ENCODE measurements around the gene SMYD4.

SMYD4 gene

GRCh38 chr17:1731194-1731506 is 98.6 kb downstream of the SMYD4 start:
- no peak for TF ChIP-seq MAX (IDR thresholded peaks at IDR 0.05; ENCODE audit: low read depth, low read length)
- TF ChIP-seq POLR2A (IDR thresholded peaks at IDR 0.05; ENCODE audit: extremely low read depth, insufficient read length), result no peak
- TF ChIP-seq MYC (IDR thresholded peaks at IDR 0.05; ENCODE audit: low read depth, low read length), result no peak
- H3K4me3 ChIP-seq (ENCODE audit: low read depth, low read length), result no peak overlapping the region
- no peak for DNase-seq (ENCODE audit: low read depth)

GRCh38 chr17:1730326-1731193 is 99.1 kb downstream of the SMYD4 start:
- no peak for DNase-seq (ENCODE audit: low read depth)
- no peak for TF ChIP-seq MYC (IDR thresholded peaks at IDR 0.05; ENCODE audit: low read depth, low read length)
- no peak for TF ChIP-seq CTCF (IDR thresholded peaks at IDR 0.05; ENCODE audit: low read depth, low read length)
- TF ChIP-seq POLR2A (IDR thresholded peaks at IDR 0.05; ENCODE audit: extremely low read depth, insufficient read length), result no peak
- no peak for TF ChIP-seq MAX (IDR thresholded peaks at IDR 0.05; ENCODE audit: low read depth, low read length)
- H3K4me3 ChIP-seq (ENCODE audit: low read depth, low read length), result no peak overlapping the region

- TF ChIP-seq POLR2A (IDR thresholded peaks at IDR 0.05; ENCODE audit: extremely low read depth, insufficient read length), result no peak
- TF ChIP-seq MAX (IDR thresholded peaks at IDR 0.05; ENCODE audit: low read depth, low read length), result no peak
- no peak for TF ChIP-seq CTCF (IDR thresholded peaks at IDR 0.05; ENCODE audit: low read depth, low read length)
- TF ChIP-seq MYC (IDR thresholded peaks at IDR 0.05; ENCODE audit: low read depth, low read length), result no peak
- no peak overlapping the region for H3K4me3 ChIP-seq (ENCODE audit: low read depth, low read length)
- DNase-seq (ENCODE audit: low read depth), result no peak
Observed at GRCh38 chr17:1729966-1730325, 99.8 kb downstream of the SMYD4 start.

Data from NB4 (cell line).